ENCODE data around the gene GTF3A.

DNA sequence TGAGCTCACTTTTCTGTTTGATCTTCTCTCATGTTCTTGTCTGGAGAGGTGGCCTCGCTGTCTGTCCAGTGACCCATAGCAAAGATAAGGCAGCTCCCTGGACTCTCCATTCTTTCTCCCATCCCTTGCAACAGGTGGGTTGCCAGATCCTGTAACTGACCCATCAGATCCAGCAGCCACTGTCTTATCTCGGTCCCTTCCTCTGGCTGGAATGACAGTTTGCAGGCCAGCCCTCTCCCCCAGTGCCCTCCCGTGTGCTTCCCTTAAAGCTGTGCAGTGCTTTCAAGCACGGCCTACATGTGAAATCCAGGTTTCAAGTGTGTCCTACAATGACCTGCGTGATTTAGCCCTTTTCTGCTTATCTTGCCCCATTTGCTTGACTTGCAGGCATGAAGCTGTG is 3.7 kb downstream of the GTF3A start:
- no peak for TF ChIP-seq POLR2A (IDR thresholded peaks at IDR 0.05; ENCODE audit: extremely low read depth, insufficient read length)
- TF ChIP-seq, protein P1, sequence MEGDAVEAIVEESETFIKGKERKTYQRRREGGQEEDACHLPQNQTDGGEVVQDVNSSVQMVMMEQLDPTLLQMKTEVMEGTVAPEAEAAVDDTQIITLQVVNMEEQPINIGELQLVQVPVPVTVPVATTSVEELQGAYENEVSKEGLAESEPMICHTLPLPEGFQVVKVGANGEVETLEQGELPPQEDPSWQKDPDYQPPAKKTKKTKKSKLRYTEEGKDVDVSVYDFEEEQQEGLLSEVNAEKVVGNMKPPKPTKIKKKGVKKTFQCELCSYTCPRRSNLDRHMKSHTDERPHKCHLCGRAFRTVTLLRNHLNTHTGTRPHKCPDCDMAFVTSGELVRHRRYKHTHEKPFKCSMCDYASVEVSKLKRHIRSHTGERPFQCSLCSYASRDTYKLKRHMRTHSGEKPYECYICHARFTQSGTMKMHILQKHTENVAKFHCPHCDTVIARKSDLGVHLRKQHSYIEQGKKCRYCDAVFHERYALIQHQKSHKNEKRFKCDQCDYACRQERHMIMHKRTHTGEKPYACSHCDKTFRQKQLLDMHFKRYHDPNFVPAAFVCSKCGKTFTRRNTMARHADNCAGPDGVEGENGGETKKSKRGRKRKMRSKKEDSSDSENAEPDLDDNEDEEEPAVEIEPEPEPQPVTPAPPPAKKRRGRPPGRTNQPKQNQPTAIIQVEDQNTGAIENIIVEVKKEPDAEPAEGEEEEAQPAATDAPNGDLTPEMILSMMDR (IDR thresholded peaks at IDR 0.05; ENCODE audit: low read depth, low read length), result no peak
